Stomach (tissue), 9 donors: ENCODE data around the gene TOX2. TPM values are rescaled to one million over a fixed set of nuclear protein-coding genes. Genes with fewer than 3 reads are reported as not detected.

Experiments
- DNase-seq, 2 donors: peaks; one replicate each; pipeline versions ENCODE4 v3.0.0 to v3.0.0-alpha.2; 2013 to 2019
- H3K27ac ChIP-seq, 5 donors: fragments of 200-600 bp in 4 of 5; sonication (generic) in 4 of 5; one replicate each; pipeline ENCODE4 v1.5.1; 2013 to 2019; ENCODE audit warnings: mild to moderate bottlenecking in 1 of 5, moderate library complexity in 1 of 5
- H3K27me3 ChIP-seq, 3 donors: fragments of 200-600 bp; sonication (generic); one replicate each; pipeline ENCODE4 v1.5.1; 2017 to 2019; ENCODE audit warnings: mixed run types in 1 of 3
- H3K36me3 ChIP-seq, 4 donors: fragments of 200-600 bp; sonication (generic); 1 replicate in 3 of 4; 2 replicates in 1 of 4; pipeline ENCODE4 v1.5.1; 2016 to 2019
- H3K4me1 ChIP-seq, 4 donors: fragments of 200-600 bp; sonication (generic); one replicate each; pipeline ENCODE4 v1.5.1; 2016 to 2019
- H3K4me3 ChIP-seq, 4 donors: fragments of 200-600 bp; sonication (generic) in 3 of 4; one replicate each; pipeline ENCODE4 v1.5.1; 2016 to 2019; ENCODE audit warnings: mild to moderate bottlenecking in 1 of 4
- H3K9me3 ChIP-seq, 4 donors: fragments of 200-600 bp; sonication (generic); one replicate each; pipeline ENCODE4 v1.5.1; 2016 to 2019
- CTCF ChIP-seq, 7 experiments: fragments of 450-650 bp in 4 of 7; fragments of 200-600 bp in 3 of 7; sonication (generic) in 3 of 7; IDR thresholded peaks; one replicate each; pipeline ENCODE4 v1.5.1; 2016 to 2019; ENCODE audit warnings: antibody characterized with exemption in 7 of 7, control low read depth in 2 of 7, mild to moderate bottlenecking in 1 of 7
- EP300 ChIP-seq: sonication (generic); formaldehyde crosslinking; IDR thresholded peaks from one replicate; pipeline ENCODE4 v1.6.1; 2017; ENCODE audit warnings: antibody characterized with exemption
- POLR2A ChIP-seq, 4 donors: fragments of 450-650 bp; IDR thresholded peaks; one replicate each; pipeline ENCODE4 v1.6.1; 2016; ENCODE audit warnings: antibody characterized with exemption in 4 of 4, control low read depth in 2 of 4, mild to moderate bottlenecking in 1 of 4, moderate library complexity in 1 of 4
- POLR2AphosphoS5 ChIP-seq, 3 donors: sonication (generic); formaldehyde crosslinking; IDR thresholded peaks; one replicate each; pipeline ENCODE4 v1.6.1; 2016; ENCODE audit warnings: antibody characterized with exemption in 3 of 3
- WGBS, 5 donors: extraction: QIAGEN DNeasy Blood & Tissue Kit in 3 of 5; methylation state at CpG; one replicate each; pipeline versions ENCODE4 v1.1.5 to v1.1.7; 2013 to 2018; 5-methylcytosine and 5-hydroxymethylcytosine counted together
- intact Hi-C: fragments of 100-400 bp; cut with DNase I; formaldehyde crosslinking; loops from one replicate; pipeline ENCODE4 v1.15.1; 2023; ENCODE audit warnings: low total_unique reads
- polyA plus RNA-seq, 3 donors: library from polyadenylated mRNA; stranded (reverse); fragments of 200-250 nt; gene quantifications; one replicate each; pipeline ENCODE4 v1.2.3, GENCODE V29; 2013
- total RNA-seq, 5 donors: library from RNA; depleted of rRNA; stranded (reverse); fragments of >200 nt; gene quantifications; one replicate each; pipeline versions ENCODE4 v1.1.0 to v1.2.3, GENCODE V29; 2014 to 2016
- donor health status: healthy with polysubstance abuse.
- donor health status: Bipolar disorder and iron deficiency.
- donor health status: healthy.

Gene TOX2
- total and polyA plus RNA-seq, 8 donors: 0.87 to 20.2 (median 7.0) TPM; not detected in 1

GRCh38 chr20:43920797-43921196, 6.1 kb downstream of the TOX2 start:
- Histone ChIP-seq H3K36me3 (no peaks in the 10 kb centered on the region), H3K9me3 (no peaks in the 10 kb centered on the region), H3K27me3 (peaks cover 4 to 57% (median 14%) of the 10 kb centered on the region in 3 donors), H3K4me3 (no peak overlapping the region), H3K4me1 (peaks cover 3 to 13% (median 6%) of the 10 kb centered on the region in 4 donors), H3K27ac (no peak overlapping the region)
- WGBS, 5 donors: 82 to 94% (median 87%) methylated on average over 1 to 4 of the region's 4 CpGs
- intact Hi-C loops: no loop called here
- no peak for DNase-seq
- TF ChIP-seq EP300 (no peak), CTCF (IDR thresholded peaks at IDR 0.05) (no peak), POLR2AphosphoS5 (IDR thresholded peaks at IDR 0.05) (no peak), POLR2A (IDR thresholded peaks at IDR 0.05) (no peak)

- H3K9me3 ChIP-seq: no peaks in the 10 kb centered on the region
- H3K27me3 ChIP-seq: peaks cover 0 to 52% (median 9%) of the 10 kb centered on the region in 3 donors
- no peak overlapping the region for H3K4me3 ChIP-seq
- WGBS, 5 donors: 70 to 82% (median 80%) methylated on average over 2 of the region's 2 CpGs
- DNase-seq: no peak
- no peak for TF ChIP-seq EP300
- no peak for TF ChIP-seq POLR2AphosphoS5 (IDR thresholded peaks at IDR 0.05)
- no peak for TF ChIP-seq POLR2A (IDR thresholded peaks at IDR 0.05)
- no peak for TF ChIP-seq CTCF (IDR thresholded peaks at IDR 0.05)
- no peak overlapping the region for H3K27ac ChIP-seq
- H3K36me3 ChIP-seq: no peaks in the 10 kb centered on the region
- intact Hi-C loops: no loop called here
- peaks cover 0 to 13% (median 1%) of the 10 kb centered on the region in 4 donors for H3K4me1 ChIP-seq
Measured at GRCh38 chr20:43921227-43921780, 6.7 kb downstream of the TOX2 start.

- no peak overlapping the region for H3K4me3 ChIP-seq
- no peaks in the 10 kb centered on the region for H3K9me3 ChIP-seq
- WGBS, 5 donors: 64 to 89% (median 79%) methylated on average over 2 of the region's 2 CpGs
- H3K27me3 ChIP-seq: peaks cover 0 to 47% (median 0%) of the 10 kb centered on the region in 3 donors
- no peak overlapping the region for H3K27ac ChIP-seq
- TF ChIP-seq POLR2A (IDR thresholded peaks at IDR 0.05) (no peak), CTCF (IDR thresholded peaks at IDR 0.05) (no peak), POLR2AphosphoS5 (IDR thresholded peaks at IDR 0.05) (no peak)
- no peak for DNase-seq
- intact Hi-C loops: no loop called here
- H3K36me3 ChIP-seq: no peaks in the 10 kb centered on the region
- peaks cover 0 to 21% (median 0%) of the 10 kb centered on the region in 4 donors for H3K4me1 ChIP-seq
Measured at GRCh38 chr20:43922614-43923013, 8.0 kb downstream of the TOX2 start.

GRCh38 chr20:43923322-43923721, 8.7 kb downstream of the TOX2 start:
- DNase-seq: no peak
- 61 to 72% (median 63%) methylated on average over 3 of the region's 3 CpGs for WGBS, 5 donors

More at GRCh38 chr20:43923322-43923721, 8.7 kb downstream of the TOX2 start:
- Histone ChIP-seq H3K36me3 (no peaks in the 10 kb centered on the region), H3K27me3 (peaks cover 0 to 41% (median 0%) of the 10 kb centered on the region in 3 donors), H3K4me3 (no peak overlapping the region), H3K4me1 (peaks cover 0 to 21% (median 0%) of the 10 kb centered on the region in 4 donors), H3K27ac (no peak overlapping the region), H3K9me3 (no peaks in the 10 kb centered on the region)
- intact Hi-C loops: no loop called here
- TF ChIP-seq EP300 (no peak), POLR2A (IDR thresholded peaks at IDR 0.05) (no peak), CTCF (IDR thresholded peaks at IDR 0.05) (no peak), POLR2AphosphoS5 (IDR thresholded peaks at IDR 0.05) (no peak)
